GM06990 (cell line): Measurements from ENCODE around the gene EREG.

Source experiments
- DNase-seq: peaks from one replicate; pipeline ENCODE4 v3.0.0-alpha.2; 2011; ENCODE audit not compliant: insufficient read length; ENCODE audit errors: extremely low read depth
- H3K27me3 ChIP-seq: replicated peaks from 2 replicates; pipeline ENCODE4 v1.6.0; 2011; ENCODE audit warnings: low read length; ENCODE audit not compliant: control insufficient read depth, insufficient read depth
- H3K36me3 ChIP-seq: 2 replicates; pipeline ENCODE4 v1.5.1; 2011; ENCODE audit warnings: low read length; ENCODE audit not compliant: control insufficient read depth, insufficient read depth
- H3K4me3 ChIP-seq: replicated peaks from 2 replicates; pipeline ENCODE4 v1.5.1; 2011; ENCODE audit warnings: low read depth, mild to moderate bottlenecking, control low read depth, low read length
- TF ChIP-seq, protein P1 (sequence below): IDR thresholded peaks from 2 replicates; pipeline ENCODE4 v1.5.1; 2011; ENCODE audit warnings: low read length, control low read depth, mild to moderate bottlenecking, inconsistent platforms; ENCODE audit not compliant: insufficient read depth, poor library complexity, severe bottlenecking

EREG gene

DNA sequence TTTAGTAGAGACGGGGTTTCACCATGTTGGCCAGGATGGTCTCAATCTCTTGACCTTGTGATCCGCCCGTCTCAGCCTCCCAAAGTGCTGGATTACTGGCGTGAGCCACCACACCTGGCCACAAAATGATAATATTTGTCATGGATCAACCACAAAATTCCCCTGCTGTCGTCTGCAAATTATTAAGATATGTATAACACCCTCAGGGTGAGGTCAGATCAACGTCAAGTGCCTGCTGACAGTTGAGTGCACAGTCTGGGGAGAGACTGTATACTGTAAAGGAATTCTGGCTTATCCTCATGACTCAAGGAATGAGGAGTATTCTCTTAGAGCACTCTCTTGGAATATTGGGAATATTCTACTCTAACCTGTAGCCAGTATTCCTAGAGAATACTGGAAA lies 45.5 kb upstream of the EREG start:
- Histone ChIP-seq H3K4me3 (no peak overlapping the region), H3K27me3 (no peaks in the 10 kb centered on the region), H3K36me3 (no peaks in the 10 kb centered on the region)
- TF ChIP-seq, protein P1, sequence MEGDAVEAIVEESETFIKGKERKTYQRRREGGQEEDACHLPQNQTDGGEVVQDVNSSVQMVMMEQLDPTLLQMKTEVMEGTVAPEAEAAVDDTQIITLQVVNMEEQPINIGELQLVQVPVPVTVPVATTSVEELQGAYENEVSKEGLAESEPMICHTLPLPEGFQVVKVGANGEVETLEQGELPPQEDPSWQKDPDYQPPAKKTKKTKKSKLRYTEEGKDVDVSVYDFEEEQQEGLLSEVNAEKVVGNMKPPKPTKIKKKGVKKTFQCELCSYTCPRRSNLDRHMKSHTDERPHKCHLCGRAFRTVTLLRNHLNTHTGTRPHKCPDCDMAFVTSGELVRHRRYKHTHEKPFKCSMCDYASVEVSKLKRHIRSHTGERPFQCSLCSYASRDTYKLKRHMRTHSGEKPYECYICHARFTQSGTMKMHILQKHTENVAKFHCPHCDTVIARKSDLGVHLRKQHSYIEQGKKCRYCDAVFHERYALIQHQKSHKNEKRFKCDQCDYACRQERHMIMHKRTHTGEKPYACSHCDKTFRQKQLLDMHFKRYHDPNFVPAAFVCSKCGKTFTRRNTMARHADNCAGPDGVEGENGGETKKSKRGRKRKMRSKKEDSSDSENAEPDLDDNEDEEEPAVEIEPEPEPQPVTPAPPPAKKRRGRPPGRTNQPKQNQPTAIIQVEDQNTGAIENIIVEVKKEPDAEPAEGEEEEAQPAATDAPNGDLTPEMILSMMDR: no peak
- DNase-seq: no peak

DNA sequence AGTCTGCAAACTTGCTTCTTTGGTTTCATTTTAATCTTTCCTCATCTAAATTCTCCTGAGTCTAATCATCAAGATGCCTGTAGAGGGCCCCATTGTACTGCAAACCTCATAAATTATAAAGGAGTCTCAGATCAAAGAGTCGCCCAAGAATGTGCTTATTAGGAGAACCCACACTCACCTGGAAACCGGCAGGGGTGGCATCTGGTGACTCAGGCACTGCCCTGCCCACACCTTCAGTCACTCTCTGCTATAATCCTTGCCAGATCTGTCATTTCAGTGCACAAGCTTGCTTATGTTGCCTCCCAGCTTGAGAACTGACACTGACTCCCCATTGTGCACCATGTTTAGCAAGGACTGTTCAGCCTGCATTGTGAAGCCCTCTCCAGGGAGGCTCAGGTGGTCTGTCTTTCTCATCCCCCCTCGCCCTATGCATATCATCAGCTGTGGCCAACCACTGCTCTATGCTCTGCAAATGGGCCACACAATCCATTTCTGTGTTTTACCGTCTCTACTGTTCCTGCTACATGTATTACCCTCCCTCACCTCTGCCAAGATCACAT lies 44.3 kb upstream of the EREG start:
- Histone ChIP-seq H3K36me3 (no peaks in the 10 kb centered on the region), H3K4me3 (no peak overlapping the region), H3K27me3 (no peaks in the 10 kb centered on the region)
- TF ChIP-seq, protein P1: peak; percentile 59
- DNase-seq: peak; percentile 25

DNA sequence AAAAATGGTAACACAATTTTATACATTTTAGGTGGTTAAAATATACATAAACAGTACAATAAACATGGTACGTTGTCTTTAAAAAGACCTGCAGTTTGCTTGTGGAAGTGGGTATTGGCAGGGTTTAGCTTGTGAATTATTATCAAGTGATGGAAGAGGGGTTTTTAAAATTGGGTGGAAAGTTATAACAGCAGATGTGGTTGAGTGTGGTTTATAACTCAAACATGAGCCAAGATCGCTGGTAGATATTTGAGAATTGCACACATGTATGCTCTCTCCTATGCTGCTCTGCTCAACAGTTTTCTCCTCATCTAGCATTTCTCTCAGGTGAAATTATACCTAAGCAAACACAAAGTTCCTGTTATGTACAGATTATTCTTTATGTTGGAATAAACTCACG lies 42.6 kb upstream of the EREG start:
- no peaks in the 10 kb centered on the region; the same call in 1 of the 2 replicates for H3K27me3 ChIP-seq
- H3K4me3 ChIP-seq: no peak overlapping the region
- TF ChIP-seq, protein P1: no peak
- no peak for DNase-seq
- no peaks in the 10 kb centered on the region for H3K36me3 ChIP-seq

DNA sequence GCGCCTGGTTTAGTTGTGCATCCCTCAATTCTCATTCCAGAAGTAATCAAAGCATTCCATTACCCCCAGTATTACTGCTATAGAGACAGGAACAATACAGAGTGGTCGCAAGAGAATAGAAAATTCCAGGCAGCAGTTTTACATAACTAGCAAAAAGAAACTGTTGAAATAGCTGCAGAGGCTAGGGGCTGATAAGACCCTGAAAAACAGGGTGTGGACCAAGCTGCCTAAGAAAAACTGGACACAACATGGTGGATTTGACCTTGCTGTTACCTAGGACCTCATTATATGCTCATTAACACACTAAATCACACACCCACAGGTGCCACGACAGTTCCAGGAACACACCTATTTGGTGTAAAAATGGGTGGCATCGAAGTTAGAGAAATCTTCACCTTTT lies 41.3 kb upstream of the EREG start:
- DNase-seq: no peak
- Histone ChIP-seq H3K27me3 (no peaks in the 10 kb centered on the region; the same call in 1 of the 2 replicates), H3K4me3 (no peak overlapping the region), H3K36me3 (no peaks in the 10 kb centered on the region)
- TF ChIP-seq, protein P1: no peak

DNA sequence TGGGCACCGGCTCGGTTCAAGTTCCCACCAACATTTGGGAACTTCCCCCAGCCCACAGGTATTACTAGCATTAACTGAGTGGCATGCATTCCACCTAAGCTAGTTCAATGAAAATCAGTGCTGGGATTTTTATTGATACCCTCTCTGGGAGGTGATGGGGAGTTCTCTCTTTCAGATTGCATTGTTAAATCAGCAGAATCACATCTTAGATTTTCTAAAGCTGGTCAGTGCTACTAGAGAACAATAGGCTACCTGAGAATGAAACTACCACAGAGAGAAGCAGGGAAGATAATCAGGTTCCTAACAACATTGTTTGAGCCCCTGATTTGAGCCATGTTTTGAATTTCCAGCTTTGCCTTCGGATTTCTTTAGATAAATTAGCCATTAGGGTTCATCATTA lies 40.7 kb upstream of the EREG start:
- Histone ChIP-seq H3K27me3 (no peaks in the 10 kb centered on the region; the same call in 1 of the 2 replicates), H3K36me3 (no peaks in the 10 kb centered on the region), H3K4me3 (no peak overlapping the region)
- TF ChIP-seq, protein P1: no peak
- no peak for DNase-seq

DNA sequence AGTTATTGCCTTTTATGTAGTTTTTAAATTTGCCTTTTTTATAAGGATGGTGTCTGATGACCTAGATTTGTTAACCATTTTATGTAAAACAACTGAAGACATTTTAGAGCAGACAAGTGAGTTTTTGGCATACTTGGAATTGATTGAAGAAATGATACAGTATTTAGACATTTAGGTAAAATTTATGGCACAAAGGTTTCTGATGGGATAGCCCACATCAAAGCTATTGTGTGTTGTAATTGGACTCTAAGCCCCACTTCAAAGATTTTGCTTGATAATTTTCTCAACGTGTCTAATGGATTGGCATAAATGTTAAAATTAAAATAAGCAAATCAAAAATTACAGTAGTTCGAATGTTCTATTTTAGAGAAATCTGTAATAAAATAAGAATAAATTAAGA lies 39.1 kb upstream of the EREG start:
- Histone ChIP-seq H3K36me3 (no peaks in the 10 kb centered on the region), H3K27me3 (no peaks in the 10 kb centered on the region; the same call in 1 of the 2 replicates), H3K4me3 (no peak overlapping the region)
- DNase-seq: no peak
- TF ChIP-seq, protein P1: no peak
